Urinary bladder (tissue), 4 donors: ENCODE data around the gene ADGRG7. TPM values are rescaled to one million over a fixed set of nuclear protein-coding genes. Genes with fewer than 3 reads are reported as not detected.

Experiments
- DNase-seq: peaks from one replicate; pipeline ENCODE4 v3.0.0-alpha.2; 2015; ENCODE audit errors: extremely low spot score
- H3K27ac ChIP-seq: one replicate; pipeline ENCODE4 v1.5.1; 2013; ENCODE audit warnings: low read depth, mild to moderate bottlenecking, moderate library complexity
- H3K36me3 ChIP-seq: one replicate; pipeline ENCODE4 v1.6.1; 2013; ENCODE audit warnings: mild to moderate bottlenecking, moderate library complexity; ENCODE audit not compliant: insufficient read depth
- H3K4me1 ChIP-seq: one replicate; pipeline ENCODE4 v1.6.1; 2013; ENCODE audit warnings: mild to moderate bottlenecking, moderate library complexity; ENCODE audit not compliant: insufficient read depth
- H3K4me3 ChIP-seq: one replicate; pipeline ENCODE4 v1.5.1; 2013; ENCODE audit warnings: low read depth, low read length
- WGBS: extraction: QIAGEN DNeasy Blood & Tissue Kit; methylation state at CpG from one replicate; pipeline ENCODE4 v1.1.7; 2013; 5-methylcytosine and 5-hydroxymethylcytosine counted together
- polyA plus RNA-seq: library from polyadenylated mRNA; stranded (reverse); fragments of 200-250 nt; gene quantifications from one replicate; pipeline ENCODE4 v1.2.3, GENCODE V29; 2013
- total RNA-seq: library from RNA; depleted of rRNA; stranded (reverse); fragments of >200 nt; gene quantifications from one replicate; pipeline ENCODE4 v1.2.3, GENCODE V29; 2014
- donor health status: healthy with polysubstance abuse.
- donor health status: healthy.

Gene ADGRG7
- total and polyA plus RNA-seq, 2 donors, result 0.11 TPM; not detected in 1

- H3K4me3 ChIP-seq, result no peak overlapping the region
- 67% methylated on average over 3 of the region's 3 CpGs for WGBS
- no peak for DNase-seq
- no peak overlapping the region for H3K27ac ChIP-seq
- no peaks in the 10 kb centered on the region for H3K4me1 ChIP-seq
- H3K36me3 ChIP-seq, result no peaks in the 10 kb centered on the region
These were observed 1.8 kb downstream of the ADGRG7 start for GRCh38 chr3:100611221-100611620.

GRCh38 chr3:100613721-100614390, 4.5 kb downstream of the ADGRG7 start:
- H3K27ac ChIP-seq, result no peak overlapping the region
- 73% methylated on average over 4 of the region's 4 CpGs for WGBS
- H3K4me1 ChIP-seq, result no peaks in the 10 kb centered on the region
- no peaks in the 10 kb centered on the region for H3K36me3 ChIP-seq
- no peak overlapping the region for H3K4me3 ChIP-seq
- DNase-seq, result no peak

- DNase-seq, result no peak
- Histone ChIP-seq H3K36me3 (no peaks in the 10 kb centered on the region), H3K27ac (no peak overlapping the region), H3K4me1 (no peaks in the 10 kb centered on the region), H3K4me3 (no peak overlapping the region)
These were observed 5.5 kb downstream of the ADGRG7 start for GRCh38 chr3:100614941-100615340.

- no peak for DNase-seq
- no peaks in the 10 kb centered on the region for H3K4me1 ChIP-seq
- H3K36me3 ChIP-seq, result no peaks in the 10 kb centered on the region
- H3K27ac ChIP-seq, result no peak overlapping the region
- no peak overlapping the region for H3K4me3 ChIP-seq
These were observed 6.3 kb downstream of the ADGRG7 start for GRCh38 chr3:100615684-100616083.

GRCh38 chr3:100621251-100621650, 11.8 kb downstream of the ADGRG7 start:
- H3K4me3 ChIP-seq, result no peak overlapping the region
- no peak overlapping the region for H3K27ac ChIP-seq
- no peak for DNase-seq
- H3K36me3 ChIP-seq, result no peaks in the 10 kb centered on the region
- no peaks in the 10 kb centered on the region for H3K4me1 ChIP-seq

- Histone ChIP-seq H3K36me3 (no peaks in the 10 kb centered on the region), H3K27ac (no peak overlapping the region), H3K4me1 (no peaks in the 10 kb centered on the region), H3K4me3 (no peak overlapping the region)
- WGBS, result 43% methylated on average over 2 of the region's 2 CpGs
- no peak for DNase-seq
These were observed 18.1 kb downstream of the ADGRG7 start for GRCh38 chr3:100627491-100627890.

- Histone ChIP-seq H3K27ac (no peak overlapping the region), H3K4me3 (no peak overlapping the region), H3K4me1 (no peaks in the 10 kb centered on the region), H3K36me3 (no peaks in the 10 kb centered on the region)
- no peak for DNase-seq
- WGBS, result 66% methylated on average over 3 of the region's 3 CpGs
These were observed 20.2 kb downstream of the ADGRG7 start for GRCh38 chr3:100629421-100630127.

GRCh38 chr3:100630664-100631063, 21.3 kb downstream of the ADGRG7 start:
- DNase-seq, result no peak
- H3K27ac ChIP-seq, result no peak overlapping the region
- H3K36me3 ChIP-seq, result no peaks in the 10 kb centered on the region
- 91% methylated on average over 1 of the region's 1 CpG for WGBS
- no peak overlapping the region for H3K4me3 ChIP-seq
- H3K4me1 ChIP-seq, result no peaks in the 10 kb centered on the region

GRCh38 chr3:100631236-100631635, 21.8 kb downstream of the ADGRG7 start:
- 90% methylated on average over 1 of the region's 1 CpG for WGBS
- Histone ChIP-seq H3K27ac (no peak overlapping the region), H3K36me3 (no peaks in the 10 kb centered on the region), H3K4me1 (no peaks in the 10 kb centered on the region), H3K4me3 (no peak overlapping the region)
- no peak for DNase-seq

GRCh38 chr3:100634493-100635272, 25.3 kb downstream of the ADGRG7 start:
- WGBS, result 79% methylated on average over 5 of the region's 5 CpGs
- H3K36me3 ChIP-seq, result no peaks in the 10 kb centered on the region
- H3K27ac ChIP-seq, result no peak overlapping the region
- no peak overlapping the region for H3K4me3 ChIP-seq
- no peaks in the 10 kb centered on the region for H3K4me1 ChIP-seq
- no peak for DNase-seq

- DNase-seq, result no peak
- WGBS, result 78% methylated on average over 3 of the region's 3 CpGs
- no peaks in the 10 kb centered on the region for H3K4me1 ChIP-seq
- H3K36me3 ChIP-seq, result no peaks in the 10 kb centered on the region
- no peak overlapping the region for H3K27ac ChIP-seq
- H3K4me3 ChIP-seq, result no peak overlapping the region
These were observed 25.9 kb downstream of the ADGRG7 start for GRCh38 chr3:100635273-100635701.

- Histone ChIP-seq H3K4me3 (no peak overlapping the region), H3K36me3 (no peaks in the 10 kb centered on the region), H3K4me1 (no peaks in the 10 kb centered on the region), H3K27ac (no peak overlapping the region)
- DNase-seq, result no peak
- WGBS, result 47% methylated on average over 1 of the region's 1 CpG
These were observed 27.8 kb downstream of the ADGRG7 start for GRCh38 chr3:100637197-100637631.

GRCh38 chr3:100640633-100641032, 31.2 kb downstream of the ADGRG7 start:
- no peaks in the 10 kb centered on the region for H3K4me1 ChIP-seq
- no peak overlapping the region for H3K4me3 ChIP-seq
- no peak overlapping the region for H3K27ac ChIP-seq
- WGBS, result 96% methylated on average over 5 of the region's 5 CpGs
- no peak for DNase-seq
- H3K36me3 ChIP-seq, result no peaks in the 10 kb centered on the region
